ENCODE data around the gene RAB37.

The RAB37 gene

DNA sequence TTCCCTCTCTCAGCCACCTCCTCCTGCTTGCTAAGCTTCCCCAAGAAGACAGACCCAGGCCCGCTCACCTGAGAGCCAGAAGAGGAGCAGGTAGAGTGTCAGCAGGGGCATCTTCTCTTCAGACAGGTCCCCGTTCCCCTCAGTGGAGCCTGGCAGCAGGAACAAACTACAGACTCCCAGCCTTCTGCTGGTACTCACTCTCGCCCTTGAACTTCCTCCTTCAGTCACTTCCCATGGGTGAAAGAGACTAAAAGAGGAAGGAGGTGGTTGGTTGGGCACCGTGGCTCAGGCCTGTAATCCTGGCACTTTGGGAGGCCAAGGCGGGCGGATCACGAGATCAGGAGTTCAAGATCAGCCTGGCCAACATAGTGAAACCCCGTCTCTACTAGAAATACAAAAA, 24.3 kb upstream of the RAB37 start, which contains the start of gene CD300LF:
Gene CD300LF, minus strand, starts transcription at position 168 of the 400 bp plus-strand sequence. Its CDS starts 57 bp downstream, at position 111.
- TF ChIP-seq, protein P1, sequence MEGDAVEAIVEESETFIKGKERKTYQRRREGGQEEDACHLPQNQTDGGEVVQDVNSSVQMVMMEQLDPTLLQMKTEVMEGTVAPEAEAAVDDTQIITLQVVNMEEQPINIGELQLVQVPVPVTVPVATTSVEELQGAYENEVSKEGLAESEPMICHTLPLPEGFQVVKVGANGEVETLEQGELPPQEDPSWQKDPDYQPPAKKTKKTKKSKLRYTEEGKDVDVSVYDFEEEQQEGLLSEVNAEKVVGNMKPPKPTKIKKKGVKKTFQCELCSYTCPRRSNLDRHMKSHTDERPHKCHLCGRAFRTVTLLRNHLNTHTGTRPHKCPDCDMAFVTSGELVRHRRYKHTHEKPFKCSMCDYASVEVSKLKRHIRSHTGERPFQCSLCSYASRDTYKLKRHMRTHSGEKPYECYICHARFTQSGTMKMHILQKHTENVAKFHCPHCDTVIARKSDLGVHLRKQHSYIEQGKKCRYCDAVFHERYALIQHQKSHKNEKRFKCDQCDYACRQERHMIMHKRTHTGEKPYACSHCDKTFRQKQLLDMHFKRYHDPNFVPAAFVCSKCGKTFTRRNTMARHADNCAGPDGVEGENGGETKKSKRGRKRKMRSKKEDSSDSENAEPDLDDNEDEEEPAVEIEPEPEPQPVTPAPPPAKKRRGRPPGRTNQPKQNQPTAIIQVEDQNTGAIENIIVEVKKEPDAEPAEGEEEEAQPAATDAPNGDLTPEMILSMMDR (IDR thresholded peaks at IDR 0.05; ENCODE audit: insufficient read depth, missing control alignments): no peak
- FAIRE-seq (no peak), DNase-seq (ENCODE audit: insufficient read length, low spot score) (no peak)

GRCh38 chr17:74713171-74713755, 23.8 kb upstream of the RAB37 start:
- TF ChIP-seq, protein P1 (IDR thresholded peaks at IDR 0.05; ENCODE audit: insufficient read depth, missing control alignments): no peak
- DNase-seq (ENCODE audit: insufficient read length, low spot score): no peak
- FAIRE-seq: no peak

GRCh38 chr17:74715144-74715543, 21.9 kb upstream of the RAB37 start:
- FAIRE-seq: no peak
- DNase-seq (ENCODE audit: insufficient read length, low spot score): no peak
- TF ChIP-seq, protein P1 (IDR thresholded peaks at IDR 0.05; ENCODE audit: insufficient read depth, missing control alignments): no peak

DNA sequence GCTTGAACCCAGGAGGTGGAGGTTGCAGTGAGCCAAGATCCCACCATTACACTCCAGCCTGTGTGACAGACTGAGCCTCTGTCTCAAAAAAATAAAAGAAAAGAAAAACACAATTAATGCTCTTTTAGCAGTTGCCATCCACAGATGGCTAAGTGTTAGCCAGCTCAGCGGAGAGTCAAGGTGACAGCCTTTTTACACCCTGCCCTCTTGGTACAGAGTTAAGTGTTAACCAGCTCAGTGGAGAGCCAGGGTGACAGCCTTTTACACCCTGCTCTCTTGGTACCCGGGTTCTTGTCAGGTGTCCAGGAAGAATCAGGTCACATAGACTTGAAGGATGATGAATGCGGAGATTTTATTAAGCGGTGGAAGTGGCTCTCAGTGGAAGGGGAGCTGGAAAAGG, 16.6 kb upstream of the RAB37 start:
- DNase-seq (ENCODE audit: insufficient read length, low spot score) (no peak), FAIRE-seq (no peak)
- TF ChIP-seq, protein P1 (IDR thresholded peaks at IDR 0.05; ENCODE audit: insufficient read depth, missing control alignments): no peak

DNA sequence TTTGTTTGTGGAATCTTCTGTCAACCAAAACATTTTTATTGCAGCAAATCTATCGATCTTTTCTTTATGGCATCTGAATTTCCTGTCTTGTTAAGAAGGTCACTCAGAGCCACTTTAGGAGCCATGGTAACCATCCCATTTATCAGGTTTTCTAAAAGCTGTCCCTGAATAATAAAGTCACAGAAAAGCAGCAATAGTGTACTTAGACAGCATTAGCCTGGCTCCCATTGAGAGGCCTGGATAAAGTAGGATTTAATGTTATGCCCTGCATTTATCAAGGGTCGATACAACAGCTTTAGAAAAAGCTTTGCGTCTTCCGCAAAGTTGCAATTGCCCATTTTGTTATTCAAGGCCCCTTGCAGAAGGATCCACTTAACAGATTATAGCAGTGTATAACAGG, 14.3 kb upstream of the RAB37 start:
- no peak for FAIRE-seq
- DNase-seq (ENCODE audit: insufficient read length, low spot score): no peak
- TF ChIP-seq, protein P1 (IDR thresholded peaks at IDR 0.05; ENCODE audit: insufficient read depth, missing control alignments): no peak

- DNase-seq (ENCODE audit: insufficient read length, low spot score) (no peak), FAIRE-seq (no peak)
- TF ChIP-seq, protein P1 (IDR thresholded peaks at IDR 0.05; ENCODE audit: insufficient read depth, missing control alignments): no peak
Measured at GRCh38 chr17:74723891-74724290, 13.2 kb upstream of the RAB37 start.

DNA sequence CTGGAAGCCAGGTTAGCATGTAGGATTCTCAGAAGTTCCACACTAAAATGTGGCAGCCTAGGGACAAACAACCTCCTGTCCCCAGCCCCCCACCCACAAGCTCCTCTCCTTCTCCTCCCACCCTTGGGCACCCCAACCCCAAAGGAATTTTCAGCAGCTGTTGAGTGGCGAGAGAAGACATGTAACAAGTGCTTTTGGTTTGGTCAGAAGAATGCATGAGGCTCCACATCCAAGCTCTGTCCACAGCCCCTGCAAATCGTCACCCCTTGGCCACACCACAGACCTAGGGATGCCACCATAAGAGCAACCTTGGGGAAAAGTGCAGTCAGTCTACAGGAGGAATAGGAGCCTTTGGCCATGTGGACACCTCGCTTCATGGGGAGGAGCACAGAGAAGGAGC, 11.9 kb upstream of the RAB37 start:
- TF ChIP-seq, protein P1 (IDR thresholded peaks at IDR 0.05; ENCODE audit: insufficient read depth, missing control alignments): no peak
- no peak for FAIRE-seq

More for the DNA sequence above, 11.9 kb upstream of the RAB37 start:
- no peak for DNase-seq (ENCODE audit: insufficient read length, low spot score)

Measured in D721Med (cell line).